DMS53 treated with DMSO at 0.1 percent for 48 hours (cell line): ENCODE measurements around the gene ALDH5A1.
"Not testable (repeated sequence)": the region's sequence is repeated elsewhere in the genome, so short reads cannot be mapped to it uniquely, and the experiment has no call there.

Experiments used
- DNase-seq: peaks from one replicate; lab custom pipeline; 2025; ENCODE audit not compliant: unreplicated experiment; lab: John Stamatoyannopoulos, UW

ALDH5A1 gene

DNA sequence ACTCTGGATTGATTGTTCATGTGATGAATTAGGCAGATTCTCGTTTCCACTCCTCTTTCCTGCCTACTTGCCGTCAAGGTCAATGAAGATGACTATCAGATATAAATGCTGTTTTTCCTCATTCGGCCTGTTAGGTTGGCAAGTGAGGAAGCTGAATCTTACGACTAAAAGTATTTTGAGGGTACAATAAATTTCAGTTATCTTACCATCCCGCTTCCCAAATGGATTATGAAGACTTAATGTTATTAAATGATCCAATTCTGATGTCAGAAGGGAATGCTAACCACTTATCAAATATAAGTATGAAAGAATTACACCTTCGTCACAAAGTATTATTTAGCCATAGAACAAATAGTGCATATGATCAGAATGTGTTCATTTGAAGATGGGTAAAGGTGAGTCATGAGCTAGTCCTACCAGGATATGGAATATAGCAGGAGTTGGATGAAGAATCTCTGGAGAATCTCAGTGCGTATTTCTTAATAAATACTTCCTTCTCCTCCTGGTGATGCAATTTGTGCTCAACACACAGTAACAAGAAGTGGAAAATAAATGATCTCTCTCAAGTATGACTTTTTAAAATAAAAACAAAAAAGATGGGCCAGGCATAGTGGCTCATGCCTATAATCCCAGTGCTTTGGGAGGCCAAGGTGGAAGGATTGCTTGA lies 10.0 kb upstream of the ALDH5A1 start:
- no peak for DNase-seq

DNA sequence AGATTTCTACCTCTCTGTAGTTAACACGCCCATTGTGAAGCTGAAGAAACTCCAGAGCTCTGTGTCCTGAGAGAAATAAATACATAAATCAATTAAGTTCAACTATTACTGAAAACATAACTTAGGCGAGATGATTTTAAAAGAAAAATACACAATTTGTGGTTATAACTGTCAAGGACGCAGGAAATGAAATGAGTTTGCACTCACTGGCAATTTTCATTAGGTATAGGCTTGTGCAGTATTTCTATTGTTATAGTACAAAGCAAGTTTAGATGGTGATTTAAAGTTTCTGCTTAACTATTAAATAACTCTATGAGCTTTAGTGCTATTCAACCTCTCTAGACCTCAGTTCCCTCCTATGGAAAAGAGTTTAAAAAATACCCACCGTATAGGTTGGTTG lies 8.7 kb upstream of the ALDH5A1 start:
- DNase-seq = no peak

DNA sequence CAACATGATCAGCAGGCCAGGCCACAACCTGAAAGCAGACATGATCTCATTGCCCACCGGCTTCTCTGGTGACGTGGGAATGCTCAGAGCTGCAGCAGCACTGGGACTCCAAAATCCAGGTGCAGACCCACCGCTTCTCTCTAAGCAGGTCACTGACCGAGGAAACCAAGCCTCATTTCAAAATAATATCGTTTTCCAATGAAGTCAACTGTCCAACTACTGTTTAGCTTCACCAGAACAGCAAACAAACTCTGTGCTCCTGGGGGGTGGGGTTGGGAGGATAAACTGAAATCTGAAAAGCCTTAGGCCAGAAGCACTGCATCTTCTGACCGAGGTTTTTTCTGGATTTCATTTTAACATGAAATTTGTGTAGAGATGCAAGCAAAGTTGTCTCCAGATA lies 5.3 kb upstream of the ALDH5A1 start, which contains the start of gene GPLD1:
Gene GPLD1, minus strand, starts transcription at position 109 of the 400 bp plus-strand sequence. Its CDS starts 67 bp downstream, at position 42.
- no peak for DNase-seq

DNA sequence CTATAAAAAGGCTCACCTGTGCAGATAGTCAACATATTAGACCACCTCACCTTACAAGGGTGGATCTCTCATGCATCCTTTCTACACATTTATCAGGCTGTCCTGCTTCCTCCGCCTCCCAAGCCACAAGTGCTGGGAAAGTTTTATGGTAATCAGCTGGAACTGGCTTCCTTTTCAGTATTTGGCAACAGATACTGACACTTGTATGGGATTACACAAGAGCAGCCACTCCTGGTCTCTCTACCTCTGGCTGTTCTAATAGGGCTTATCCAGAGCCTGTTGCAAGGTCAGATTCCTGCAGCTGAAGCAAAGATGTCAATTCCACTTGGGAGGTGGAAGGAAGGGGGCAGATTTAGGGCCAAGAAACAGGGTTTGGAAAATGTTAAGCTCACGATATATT lies 4.9 kb upstream of the ALDH5A1 start:
- no peak for DNase-seq

DNA sequence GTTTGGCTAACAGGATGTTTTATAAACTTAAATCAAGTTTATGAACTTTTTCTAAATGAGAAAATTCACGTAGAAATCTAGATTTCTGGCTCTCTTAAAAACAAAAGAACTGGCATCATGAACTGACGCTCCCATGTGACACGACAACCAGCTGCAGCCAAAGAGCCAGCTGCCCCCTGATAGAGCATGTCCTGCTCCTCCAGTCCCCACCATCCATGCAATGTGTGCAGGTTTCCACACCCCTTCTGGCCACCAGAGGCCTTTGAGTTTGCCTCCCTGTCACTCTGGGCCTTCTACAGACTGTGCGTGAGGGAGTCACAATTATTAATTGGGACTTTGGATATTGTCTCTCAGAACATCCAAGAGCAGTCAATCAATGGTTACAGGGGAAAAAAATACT lies 3.8 kb upstream of the ALDH5A1 start:
- DNase-seq = no peak

DNA sequence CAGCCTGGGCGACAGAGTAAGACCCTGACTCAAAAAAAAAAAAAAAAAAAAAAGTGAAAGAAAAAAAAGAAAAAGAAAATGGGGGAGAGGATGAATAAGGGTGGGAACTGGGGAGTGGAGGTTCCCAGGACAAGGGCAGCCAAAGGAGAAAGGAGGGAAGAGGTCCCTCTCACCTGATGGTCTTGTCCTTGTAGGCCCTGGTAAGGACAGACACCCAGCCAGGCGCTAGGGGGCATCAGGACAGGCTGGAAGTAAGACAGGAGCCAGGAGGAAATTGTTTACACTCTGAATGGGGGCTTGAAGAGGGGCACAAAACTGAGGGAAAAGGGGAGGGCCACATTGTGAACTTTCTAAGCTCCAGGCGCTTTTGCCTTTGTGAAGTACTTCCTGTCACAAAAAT lies 2.3 kb upstream of the ALDH5A1 start:
- no peak for DNase-seq

DNA sequence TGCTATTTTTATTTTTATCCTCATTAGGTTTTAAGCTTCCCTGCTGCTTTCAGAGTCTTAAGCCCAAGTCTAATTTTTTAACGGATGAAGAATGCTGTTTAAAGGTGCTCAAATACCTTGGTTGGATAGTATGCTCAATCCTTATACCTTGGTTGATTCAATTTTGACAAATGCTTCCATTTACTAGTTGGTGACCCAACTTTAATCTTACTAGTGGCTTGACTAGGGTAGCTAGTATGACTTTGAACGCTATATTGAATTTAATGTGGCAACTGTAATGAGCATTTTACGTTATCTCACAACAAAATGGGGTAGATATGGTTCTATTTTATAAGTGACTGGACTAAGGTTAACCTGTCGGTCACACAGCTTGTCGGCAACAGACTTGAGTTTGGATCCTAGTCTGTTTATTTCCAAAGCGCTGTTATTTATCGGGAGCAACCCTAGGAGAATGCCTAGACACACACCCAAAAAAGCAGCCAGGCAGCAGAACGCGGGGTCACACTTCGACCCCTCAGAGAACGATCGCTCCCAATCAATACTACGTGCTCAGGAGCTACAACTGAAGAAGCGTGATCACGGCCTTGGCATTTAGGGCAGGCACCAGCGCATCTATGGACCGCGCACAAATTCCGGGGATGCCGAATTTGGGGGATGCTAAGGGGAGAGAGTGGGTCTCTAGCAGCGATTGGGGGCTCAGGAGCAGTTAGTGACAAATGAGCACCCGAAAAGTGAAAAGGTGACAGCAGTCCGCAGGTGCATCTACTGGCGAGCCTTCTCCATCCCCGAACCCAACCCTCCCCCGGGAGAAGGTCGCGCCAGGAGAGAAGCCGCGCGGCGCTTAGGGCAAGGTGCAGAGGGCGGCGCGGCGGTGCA lies 586 bp upstream of the ALDH5A1 start:
- no peak for DNase-seq

DNA sequence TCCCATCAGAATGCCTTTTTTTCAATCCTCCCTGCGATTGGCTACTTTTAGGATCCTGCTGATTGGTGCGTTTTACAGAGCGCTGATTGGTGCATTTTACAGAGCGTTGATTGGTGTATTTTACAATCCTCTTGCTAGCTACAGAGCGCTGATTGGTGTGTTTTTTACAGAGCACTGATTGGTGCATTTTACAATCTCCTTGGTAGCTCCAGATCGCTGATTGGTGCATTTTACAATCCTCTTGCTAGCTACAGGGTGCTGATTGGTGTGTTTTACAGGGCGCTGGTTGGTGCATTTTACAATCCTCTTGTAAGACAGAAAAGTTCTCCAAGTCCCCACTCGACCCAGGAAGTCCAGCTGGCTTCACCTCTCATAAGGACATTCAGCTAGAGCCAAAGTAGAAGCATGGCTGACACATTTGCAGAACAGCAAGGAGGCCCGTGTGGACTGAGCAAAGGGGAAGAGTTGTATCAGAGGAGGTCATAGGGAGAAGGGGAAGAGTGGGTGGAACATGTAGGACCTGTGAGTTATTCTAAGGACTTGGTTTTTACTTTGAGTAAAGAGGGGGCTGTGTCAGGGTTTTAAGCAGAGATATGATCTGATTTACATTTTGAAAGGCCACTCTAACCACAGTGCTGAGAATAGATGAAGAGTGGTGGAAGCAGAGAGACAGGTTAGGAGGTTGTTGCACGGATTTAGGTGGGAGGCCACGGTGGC lies 2.6 kb downstream of the ALDH5A1 start:
- DNase-seq = no peak

DNA sequence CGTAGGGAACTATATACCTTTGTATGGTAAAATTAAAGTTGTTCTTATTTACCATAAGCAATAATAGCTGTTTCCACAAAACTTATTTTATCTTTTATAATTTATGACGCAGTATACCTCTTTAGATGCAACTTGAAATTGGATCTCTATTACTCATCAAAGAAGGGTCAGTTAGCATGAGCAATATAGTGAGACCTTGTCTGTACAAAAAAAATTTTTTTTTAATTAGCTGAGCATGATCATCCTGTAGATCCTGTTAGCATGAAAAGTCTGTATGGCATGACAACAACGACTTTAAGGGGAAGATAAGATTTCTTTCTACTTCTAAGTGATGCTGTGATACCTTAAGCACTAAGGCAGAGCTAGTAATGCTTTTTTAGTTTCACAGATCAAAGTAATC lies 5.9 kb downstream of the ALDH5A1 start:
- no peak for DNase-seq

DNA sequence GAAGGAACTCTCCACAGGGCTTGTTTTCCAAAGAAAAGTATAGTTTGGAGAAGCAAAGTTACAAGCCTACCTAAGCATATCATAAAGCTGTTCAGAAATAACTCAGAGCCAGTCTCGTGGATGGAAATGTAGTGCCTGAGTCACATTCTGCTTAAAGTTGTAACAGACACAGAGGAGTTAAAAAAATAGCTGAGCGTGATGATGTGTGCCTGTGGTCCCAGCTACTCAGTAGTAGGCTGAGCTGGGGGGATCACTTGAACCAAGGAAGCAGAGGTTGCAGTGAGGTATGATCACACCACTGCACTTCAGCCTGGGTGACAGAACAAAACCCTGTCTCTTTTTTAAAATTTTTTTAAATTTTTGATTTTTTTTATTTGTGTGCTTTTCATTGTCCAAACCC lies 6.6 kb downstream of the ALDH5A1 start:
- no peak for DNase-seq

DNA sequence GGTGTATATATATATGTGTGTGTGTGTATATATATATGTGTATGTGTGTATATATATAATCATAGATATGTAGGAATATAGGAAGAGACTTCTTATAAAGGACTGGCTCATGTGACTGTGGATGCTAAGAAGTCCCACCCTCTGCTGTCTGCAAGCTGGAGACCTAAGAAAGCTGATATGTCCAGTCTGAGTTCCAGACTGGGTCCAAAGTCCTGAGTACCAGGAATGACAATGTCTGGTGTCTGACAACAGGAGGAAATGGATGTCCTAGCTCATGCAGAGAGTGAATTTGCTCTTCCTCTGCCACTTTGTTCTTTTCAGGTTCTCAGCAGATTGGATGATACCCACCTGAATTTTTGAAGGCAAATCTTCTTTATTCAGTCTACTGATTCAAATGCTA lies 7.1 kb downstream of the ALDH5A1 start:
- DNase-seq = no peak

DNA sequence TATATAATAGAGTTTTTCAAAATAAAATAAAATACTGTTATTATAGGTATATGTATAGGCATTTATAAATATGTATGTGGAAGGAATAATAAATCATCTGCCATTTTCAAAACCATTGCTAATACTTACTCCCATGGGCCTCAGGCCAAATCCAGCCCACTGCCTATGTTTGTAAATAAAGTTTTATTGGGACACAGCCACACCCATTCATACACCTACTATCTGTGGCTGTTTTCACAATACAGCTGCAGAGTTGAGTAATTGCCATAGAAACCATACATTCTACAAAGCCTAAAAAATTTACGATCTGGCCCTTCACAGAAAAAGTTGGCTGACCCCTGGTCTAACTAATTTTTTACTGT lies 9.5 kb downstream of the ALDH5A1 start:
- DNase-seq = no peak

DNA sequence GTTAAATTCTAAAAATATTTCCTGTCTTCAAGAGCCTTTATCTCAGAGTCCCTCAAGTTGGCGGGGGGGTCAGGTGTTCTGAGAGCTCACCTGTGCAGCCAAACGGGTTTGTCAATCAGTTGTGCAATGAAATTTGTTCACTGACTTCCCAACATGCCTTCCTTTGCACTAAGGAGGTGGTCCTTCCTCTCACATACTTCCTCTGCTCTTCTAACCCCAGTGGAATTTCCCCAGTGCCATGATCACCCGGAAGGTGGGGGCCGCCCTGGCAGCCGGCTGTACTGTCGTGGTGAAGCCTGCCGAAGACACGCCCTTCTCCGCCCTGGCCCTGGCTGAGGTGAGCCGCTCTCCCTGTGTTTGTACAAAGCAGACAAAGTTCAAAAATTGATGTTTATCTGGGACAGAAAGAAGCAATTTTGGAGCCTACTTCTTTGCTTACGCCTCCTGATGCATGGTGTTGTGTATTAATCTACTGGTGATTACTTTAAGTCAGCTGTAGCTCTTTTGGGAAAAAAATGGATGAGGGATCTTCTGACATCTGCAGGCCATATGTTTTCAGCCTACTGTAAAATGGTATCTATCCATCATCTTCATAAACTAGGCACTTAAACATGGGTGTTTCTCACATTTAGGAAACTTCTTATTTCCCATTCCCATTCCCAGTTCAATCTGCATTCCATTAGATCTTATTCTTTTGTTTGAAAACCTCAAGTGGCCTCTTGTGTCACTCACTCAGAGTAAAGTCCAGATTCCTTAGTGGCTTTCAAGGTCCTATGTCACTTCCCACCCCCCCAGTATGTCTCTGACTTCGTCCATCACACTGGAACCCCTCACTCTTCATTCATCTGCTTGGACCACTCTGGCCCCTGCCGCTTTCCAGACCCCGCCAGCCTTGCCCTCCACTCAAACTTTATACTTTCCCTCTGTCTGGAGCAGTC lies 10.1 kb downstream of the ALDH5A1 start:
- no peak for DNase-seq

DNA sequence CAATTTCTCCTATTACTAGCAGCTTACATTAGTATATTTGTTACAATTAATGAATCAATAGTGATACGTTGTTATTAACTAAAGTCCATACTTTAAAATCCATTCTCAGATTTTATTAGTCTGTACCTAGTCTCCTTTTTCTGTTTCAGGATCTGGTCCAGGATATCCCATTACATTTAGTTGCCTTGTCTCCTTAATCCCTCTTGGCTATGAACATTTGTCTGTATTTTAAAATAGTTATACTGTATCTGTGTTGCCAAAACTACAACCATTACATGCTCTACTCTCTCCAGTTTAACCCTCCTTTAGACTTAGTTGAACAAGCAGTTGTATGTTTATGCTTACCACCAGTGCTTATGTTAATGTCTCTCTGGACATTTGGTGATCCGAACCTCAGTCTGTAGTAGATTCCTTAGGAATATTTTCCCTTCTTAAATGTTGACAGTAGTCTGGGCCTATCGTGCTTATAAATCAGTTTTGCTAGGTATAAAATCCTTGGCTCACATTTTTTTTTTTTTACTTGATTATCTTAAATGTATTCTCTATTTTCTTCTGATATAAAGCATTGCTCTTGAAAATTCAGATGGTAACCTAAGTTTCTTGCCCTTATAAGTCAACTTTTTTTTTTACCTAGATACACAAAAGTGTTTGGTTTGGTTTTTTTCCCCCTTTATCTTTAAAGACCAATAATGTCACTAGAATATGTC lies 12.2 kb downstream of the ALDH5A1 start:
- no peak for DNase-seq

DNA sequence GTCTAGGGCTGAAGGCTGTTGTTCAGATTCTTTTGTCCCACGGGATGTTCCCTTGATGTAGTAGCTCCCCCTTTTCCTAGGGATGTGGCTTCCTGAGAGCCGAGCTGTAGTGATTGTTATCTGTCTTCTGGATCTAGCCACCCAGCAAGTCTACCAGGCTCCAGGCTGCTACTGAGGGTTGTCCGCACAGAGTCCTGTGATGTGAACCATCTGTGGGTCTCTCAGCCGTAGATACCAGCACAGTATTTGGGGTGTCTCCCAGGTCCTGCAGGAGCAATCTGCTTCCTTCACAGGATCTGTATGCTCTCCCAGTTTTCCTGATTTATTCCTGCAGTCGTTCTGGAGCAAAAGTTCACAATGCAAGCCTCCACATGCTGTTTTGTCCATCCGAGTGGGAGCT lies 17.2 kb downstream of the ALDH5A1 start:
- not testable (repeated sequence) for DNase-seq

DNA sequence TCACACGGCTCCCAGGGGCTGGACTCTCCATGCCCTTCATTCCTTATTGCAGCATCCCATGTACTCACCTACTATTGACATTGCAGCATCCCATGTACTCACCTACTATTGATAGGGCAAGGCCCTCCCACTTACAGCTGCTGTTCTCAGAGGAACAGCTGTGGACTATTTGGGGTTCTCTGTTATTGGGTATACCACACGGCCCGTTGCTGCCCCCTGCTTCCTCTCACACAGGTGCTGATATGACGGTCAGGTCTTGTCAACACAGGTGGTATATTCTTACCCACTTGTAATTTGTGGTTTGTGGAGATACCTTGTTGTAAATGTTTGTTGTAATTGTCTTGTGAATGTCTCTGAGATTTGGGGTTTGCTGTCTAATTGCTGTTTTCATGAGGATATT lies 18.8 kb downstream of the ALDH5A1 start:
- DNase-seq = no peak

DNA sequence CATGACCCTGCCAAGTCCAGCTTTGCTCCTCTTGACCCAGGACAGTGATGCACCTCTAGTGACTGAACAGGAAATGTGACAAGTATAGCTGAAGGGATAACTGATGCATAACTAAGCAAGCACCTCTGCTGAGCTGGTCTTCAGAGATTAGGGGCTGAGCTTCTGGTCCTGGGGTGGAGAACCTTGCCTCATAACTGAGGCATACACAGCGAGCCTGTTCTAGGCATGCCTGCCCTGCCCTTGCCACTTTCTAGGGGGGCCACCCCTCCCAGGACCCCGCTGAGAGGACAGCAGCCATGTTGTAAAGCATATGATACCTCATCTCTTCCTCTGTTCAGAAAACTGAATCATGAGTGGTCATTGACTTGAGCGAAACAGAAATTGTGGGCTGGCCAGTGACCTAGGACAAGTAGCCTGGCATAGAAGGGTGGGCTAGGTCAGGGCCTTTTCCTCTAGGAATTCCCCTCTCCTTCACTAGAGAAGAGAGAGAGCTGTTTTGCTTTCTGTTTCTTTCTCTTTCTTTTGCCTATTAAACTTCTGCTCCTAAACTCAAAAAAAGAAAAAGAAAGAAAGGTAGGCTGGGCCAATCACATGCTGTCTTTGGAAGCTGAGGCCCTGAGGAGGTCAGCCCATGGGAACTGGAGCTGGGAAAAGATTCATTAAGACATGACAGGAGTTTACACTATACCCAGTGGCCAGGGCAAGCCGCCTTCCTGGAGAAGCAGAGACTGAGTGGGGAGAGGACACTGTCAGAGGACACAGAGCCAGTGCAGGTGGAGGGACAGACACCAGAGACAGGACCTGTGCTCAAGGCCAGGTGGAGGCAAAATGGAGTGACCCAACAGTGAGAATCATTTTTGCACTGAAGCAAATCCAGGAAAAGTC lies 23.1 kb downstream of the ALDH5A1 start:
- peak; percentile 41 for DNase-seq

DNA sequence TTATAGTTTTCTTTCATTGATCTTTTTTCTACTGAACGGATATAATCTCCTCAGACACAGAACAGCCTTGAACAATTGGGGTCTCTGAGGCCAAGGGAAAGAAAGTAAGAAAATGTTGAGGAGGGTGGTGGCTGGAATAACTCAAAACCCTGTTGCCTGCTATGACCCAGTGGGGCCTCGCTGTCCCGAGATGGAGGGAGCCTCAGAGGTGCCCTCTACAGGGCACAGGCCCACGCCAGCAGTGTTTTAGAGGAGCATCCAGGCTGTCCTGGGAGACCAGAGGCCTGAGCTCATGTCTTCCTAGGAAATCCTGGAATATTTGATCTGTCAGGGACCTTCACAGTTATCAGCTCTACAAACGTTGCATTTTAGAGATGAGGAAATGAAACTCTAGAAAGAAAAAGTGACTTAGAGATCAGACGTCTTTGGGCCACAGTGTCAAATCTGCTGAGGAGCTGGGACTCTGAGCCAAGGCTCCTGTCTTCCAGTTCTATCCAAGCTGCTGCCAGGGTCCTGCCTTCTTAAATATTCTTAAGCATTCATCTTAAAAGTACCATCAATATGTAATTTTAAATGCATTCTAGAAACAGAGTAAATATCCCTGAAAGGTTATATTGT lies 26.3 kb downstream of the ALDH5A1 start:
- DNase-seq = peak; percentile 27
